H9 (cell line): ENCODE measurements around the gene TNFRSF11A. TPM values are rescaled to one million over a fixed set of nuclear protein-coding genes. Genes with fewer than 3 reads are reported as not detected.

Experiments
- DNase-seq: peaks from one replicate; pipeline ENCODE4 v3.0.0-alpha.2; 2017
- H2AFZ ChIP-seq: one replicate; pipeline ENCODE4 v1.6.1; 2013; ENCODE audit warnings: mild to moderate bottlenecking, low read length, control low read depth, moderate library complexity
- H2AK5ac ChIP-seq: 2 replicates; pipeline ENCODE4 v1.6.1; 2013; ENCODE audit warnings: low read length, control low read depth, mixed read lengths; ENCODE audit not compliant: insufficient read length
- H2BK120ac ChIP-seq: one replicate; pipeline ENCODE4 v1.6.1; 2013; ENCODE audit warnings: low read depth, mild to moderate bottlenecking, low read length, control low read depth, inconsistent platforms; ENCODE audit not compliant: poor library complexity, severe bottlenecking
- H2BK12ac ChIP-seq: 2 replicates; pipeline ENCODE4 v1.6.1; 2013; ENCODE audit warnings: low read length, control low read depth, mixed read lengths, low read depth; ENCODE audit not compliant: insufficient read length
- H2BK15ac ChIP-seq: 2 replicates; pipeline ENCODE4 v1.6.1; 2013; ENCODE audit warnings: low read depth, low read length, control low read depth
- H2BK20ac ChIP-seq: one replicate; pipeline ENCODE4 v1.6.1; 2013; ENCODE audit warnings: low read depth, mild to moderate bottlenecking, low read length, control low read depth, inconsistent platforms; ENCODE audit not compliant: poor library complexity, severe bottlenecking
- H2BK5ac ChIP-seq: 2 replicates; pipeline ENCODE4 v1.6.1; 2013; ENCODE audit warnings: low read length, control low read depth, mixed read lengths; ENCODE audit not compliant: insufficient read length
- H3K14ac ChIP-seq: 2 replicates; pipeline ENCODE4 v1.6.1; 2013; ENCODE audit warnings: low read length, control low read depth; ENCODE audit not compliant: insufficient read depth
- H3K18ac ChIP-seq: 2 replicates; pipeline ENCODE4 v1.6.1; 2013; ENCODE audit warnings: low read depth, mild to moderate bottlenecking, mixed read lengths, low read length, control low read depth; ENCODE audit not compliant: insufficient read length
- H3K23ac ChIP-seq: 2 replicates; pipeline ENCODE4 v1.6.1; 2013; ENCODE audit warnings: low read length, control low read depth, mixed read lengths, low read depth; ENCODE audit not compliant: insufficient read length
- H3K23me2 ChIP-seq: 2 replicates; pipeline ENCODE4 v1.6.1; 2013; ENCODE audit warnings: low read depth, mild to moderate bottlenecking, mixed read lengths, low read length, control low read depth; ENCODE audit not compliant: insufficient read length, poor library complexity, severe bottlenecking
- H3K27ac ChIP-seq: 2 replicates; pipeline ENCODE4 v1.5.1; 2013; ENCODE audit warnings: low read length, control low read depth, mixed read lengths, low read depth; ENCODE audit not compliant: insufficient read length
- H3K27me3 ChIP-seq: 2 replicates; pipeline ENCODE4 v1.6.1; 2013; ENCODE audit warnings: low read length, control low read depth, inconsistent platforms; ENCODE audit not compliant: insufficient read depth
- H3K4ac ChIP-seq: 2 replicates; pipeline ENCODE4 v1.6.1; 2013; ENCODE audit warnings: low read depth, mild to moderate bottlenecking, control low read depth, inconsistent platforms, low read length, moderate library complexity
- H3K4me1 ChIP-seq: 2 replicates; pipeline ENCODE4 v1.6.1; 2013; ENCODE audit warnings: low read length, control low read depth, inconsistent platforms; ENCODE audit not compliant: insufficient read depth
- H3K4me2 ChIP-seq: 2 replicates; pipeline ENCODE4 v1.6.1; 2013; ENCODE audit warnings: low read length, control low read depth, mixed read lengths; ENCODE audit not compliant: insufficient read length, insufficient read depth
- H3K56ac ChIP-seq: 2 replicates; pipeline ENCODE4 v1.6.1; 2013; ENCODE audit warnings: low read depth, mild to moderate bottlenecking, mixed read lengths, low read length, control low read depth; ENCODE audit not compliant: insufficient read length
- H3K79me1 ChIP-seq: 2 replicates; pipeline ENCODE4 v1.6.1; 2013; ENCODE audit warnings: low read depth, mild to moderate bottlenecking, moderate library complexity, low read length, control low read depth, inconsistent platforms; ENCODE audit not compliant: insufficient read depth, poor library complexity, severe bottlenecking
- H3K79me2 ChIP-seq: 2 replicates; pipeline ENCODE4 v1.6.1; 2013; ENCODE audit warnings: low read length, control low read depth, inconsistent platforms; ENCODE audit not compliant: insufficient read depth
- H3K9ac ChIP-seq: 2 replicates; pipeline ENCODE4 v1.6.1; 2013; ENCODE audit warnings: low read length, control low read depth, mixed read lengths; ENCODE audit not compliant: insufficient read length; ENCODE audit errors: extremely low read depth
- H3K9me3 ChIP-seq: one replicate; pipeline ENCODE4 v1.6.1; 2013; ENCODE audit warnings: low read depth, low read length, inconsistent platforms; ENCODE audit not compliant: control insufficient read depth
- H3T11ph ChIP-seq: one replicate; pipeline ENCODE4 v1.6.1; 2013; ENCODE audit warnings: mild to moderate bottlenecking, low read length, control low read depth, inconsistent platforms
- H4K20me1 ChIP-seq: one replicate; pipeline ENCODE4 v1.6.1; 2013; ENCODE audit not compliant: control insufficient read depth, insufficient read length, insufficient read depth
- H4K5ac ChIP-seq: 2 replicates; pipeline ENCODE4 v1.6.1; 2013; ENCODE audit warnings: low read depth, mild to moderate bottlenecking, mixed read lengths, low read length, control low read depth; ENCODE audit not compliant: insufficient read length
- H4K8ac ChIP-seq: replicated peaks from 2 replicates; pipeline ENCODE4 v1.6.1; 2013; ENCODE audit warnings: low read length, control low read depth, mixed read lengths, low read depth; ENCODE audit not compliant: insufficient read length
- H4K91ac ChIP-seq: 2 replicates; pipeline ENCODE4 v1.6.1; 2013; ENCODE audit warnings: low read depth, mild to moderate bottlenecking, moderate library complexity, mixed read lengths, low read length, control low read depth; ENCODE audit not compliant: insufficient read length
- H3K27ac Mint-ChIP-seq, 3 experiments: 2 replicates in 2 of 3; 3 replicates in 1 of 3; pipeline ENCODE4 v1.8.0; 2020 to 2021; ENCODE audit warnings: mixed read lengths in 3 of 3, mild to moderate bottlenecking in 1 of 3, moderate library complexity in 1 of 3
- H3K27me3 Mint-ChIP-seq: 2 replicates; pipeline ENCODE4 v1.8.0; 2021; ENCODE audit warnings: low read depth, mild to moderate bottlenecking, moderate library complexity, mixed read lengths
- H3K36me3 Mint-ChIP-seq, 3 experiments: 2 replicates in 2 of 3; 3 replicates in 1 of 3; pipeline ENCODE4 v1.8.0; 2020 to 2021; ENCODE audit warnings: low read depth in 3 of 3, mixed read lengths in 3 of 3; ENCODE audit not compliant: insufficient read depth in 1 of 3
- H3K4me1 Mint-ChIP-seq, 2 experiments: 2 replicates each; pipeline ENCODE4 v1.8.0; 2020; ENCODE audit warnings: mixed read lengths in 2 of 2
- H3K4me3 Mint-ChIP-seq, 2 experiments: 2 replicates in 1 of 2; 3 replicates in 1 of 2; pipeline ENCODE4 v1.8.0; 2020 to 2021; ENCODE audit warnings: mild to moderate bottlenecking in 2 of 2, mixed read lengths in 2 of 2, moderate library complexity in 1 of 2
- H3K9me3 Mint-ChIP-seq, 2 experiments: 2 replicates in 1 of 2; 3 replicates in 1 of 2; pipeline ENCODE4 v1.8.0; 2020; ENCODE audit warnings: mild to moderate bottlenecking in 2 of 2, mixed read lengths in 2 of 2, moderate library complexity in 1 of 2
- WGBS: extraction: QIAGEN DNeasy Blood & Tissue Kit; methylation state at CpG from one replicate; pipeline ENCODE4 v1.1.7; 2013; ENCODE audit warnings: missing lambda C conversion rate, low lambda C conversion rate, mixed read lengths; ENCODE audit not compliant: insufficient read length; ENCODE audit errors: extremely low coverage; 5-methylcytosine and 5-hydroxymethylcytosine counted together
- total RNA-seq: library from RNA; stranded (reverse); gene quantifications from 2 replicates; pipeline ENCODE4 v1.2.1, GENCODE V29; 2021
- TF ChIP-seq, protein P1 (sequence below): fragments of 200-600 bp; sonication (generic); conservative IDR thresholded peaks from 3 replicates; pipeline ENCODE4 v1.8.0; 2021; ENCODE audit warnings: antibody characterized with exemption, mild to moderate bottlenecking

The TNFRSF11A gene
- total RNA-seq, 1 experiment from 2014 or later, result 7.8 TPM

DNA sequence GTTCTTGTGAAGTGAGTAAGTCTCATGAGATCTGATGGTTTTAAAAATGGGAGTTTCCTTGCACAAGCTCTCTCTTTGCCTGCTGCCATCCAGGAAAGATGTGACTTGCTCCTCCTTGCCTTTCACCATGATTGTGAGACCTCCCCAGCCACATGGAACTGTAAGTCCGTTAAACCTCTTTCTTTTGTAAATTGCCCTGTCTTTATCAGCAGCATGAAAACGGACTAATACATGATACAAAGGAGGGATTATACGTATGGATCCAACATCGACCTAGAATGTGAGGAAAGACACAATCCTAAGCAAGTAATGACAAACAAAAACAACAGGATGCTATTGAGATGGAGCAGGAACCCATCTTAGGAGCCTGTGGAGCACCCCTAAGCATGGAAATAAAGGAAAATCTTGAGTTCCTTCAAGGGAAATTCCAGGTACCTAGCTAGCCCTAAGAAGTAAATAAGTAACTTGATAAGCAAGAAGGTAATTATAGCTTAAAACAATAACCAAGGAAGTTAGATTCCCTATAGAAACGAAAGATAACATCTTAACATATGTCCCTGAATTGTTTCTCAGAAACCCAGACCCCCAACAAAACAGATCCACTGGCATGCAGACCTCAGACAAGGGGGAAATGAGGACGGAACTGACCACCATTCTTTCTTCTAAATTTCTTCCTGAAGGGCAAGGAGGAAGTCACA, 1.5 kb upstream of the TNFRSF11A start:
- peaks cover 0 to 3% of the 10 kb centered on the region in 2 experiments; a peak in 1 of 5 replicates for H3K9me3 Mint-ChIP-seq
- DNase-seq, result no peak
- no peak overlapping the region for H2BK120ac ChIP-seq
- H3K4ac ChIP-seq, result no peak overlapping the region
- H3K27ac ChIP-seq, result no peak overlapping the region
- H3K9ac ChIP-seq, result no peak overlapping the region
- peaks cover 5% of the 10 kb centered on the region; the same call in 1 of the 2 replicates for H3K4me1 ChIP-seq
- no peak overlapping the region for H2BK5ac ChIP-seq
- H4K91ac ChIP-seq, result no peak overlapping the region
- TF ChIP-seq, protein P1, sequence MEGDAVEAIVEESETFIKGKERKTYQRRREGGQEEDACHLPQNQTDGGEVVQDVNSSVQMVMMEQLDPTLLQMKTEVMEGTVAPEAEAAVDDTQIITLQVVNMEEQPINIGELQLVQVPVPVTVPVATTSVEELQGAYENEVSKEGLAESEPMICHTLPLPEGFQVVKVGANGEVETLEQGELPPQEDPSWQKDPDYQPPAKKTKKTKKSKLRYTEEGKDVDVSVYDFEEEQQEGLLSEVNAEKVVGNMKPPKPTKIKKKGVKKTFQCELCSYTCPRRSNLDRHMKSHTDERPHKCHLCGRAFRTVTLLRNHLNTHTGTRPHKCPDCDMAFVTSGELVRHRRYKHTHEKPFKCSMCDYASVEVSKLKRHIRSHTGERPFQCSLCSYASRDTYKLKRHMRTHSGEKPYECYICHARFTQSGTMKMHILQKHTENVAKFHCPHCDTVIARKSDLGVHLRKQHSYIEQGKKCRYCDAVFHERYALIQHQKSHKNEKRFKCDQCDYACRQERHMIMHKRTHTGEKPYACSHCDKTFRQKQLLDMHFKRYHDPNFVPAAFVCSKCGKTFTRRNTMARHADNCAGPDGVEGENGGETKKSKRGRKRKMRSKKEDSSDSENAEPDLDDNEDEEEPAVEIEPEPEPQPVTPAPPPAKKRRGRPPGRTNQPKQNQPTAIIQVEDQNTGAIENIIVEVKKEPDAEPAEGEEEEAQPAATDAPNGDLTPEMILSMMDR, result no peak
- no peak overlapping the region for H2BK12ac ChIP-seq
- no peak overlapping the region for H4K8ac ChIP-seq
- H2BK20ac ChIP-seq, result no peak overlapping the region
- H2BK15ac ChIP-seq, result no peak overlapping the region
- H3K4me3 Mint-ChIP-seq, result peak overlapping the region; percentile 23 to 82
- WGBS, result no CpG with 5 or more reads among the region's 6 CpGs
- H2AFZ ChIP-seq, result no peak overlapping the region
- H3K23ac ChIP-seq, result no peak overlapping the region
- no peak overlapping the region for H2AK5ac ChIP-seq
- H3K18ac ChIP-seq, result no peak overlapping the region
- no peak overlapping the region for H3K56ac ChIP-seq
- H3K79me2 ChIP-seq, result no peaks in the 10 kb centered on the region
- peaks cover 10% of the 10 kb centered on the region; the same call in 1 of the 2 replicates for H3K27me3 ChIP-seq
- peaks cover 20% of the 10 kb centered on the region for H3K23me2 ChIP-seq
- H3K27me3 Mint-ChIP-seq, result peaks cover 68% of the 10 kb centered on the region
- no peak overlapping the region for H3T11ph ChIP-seq
- no peak overlapping the region for H4K5ac ChIP-seq
- no peaks in the 10 kb centered on the region for H4K20me1 ChIP-seq
- peak overlapping the region; percentile 67 for H3K4me2 ChIP-seq
- H3K79me1 ChIP-seq, result no peaks in the 10 kb centered on the region
- H3K4me1 Mint-ChIP-seq, result peaks cover 47 to 57% of the 10 kb centered on the region in 2 experiments
- H3K9me3 ChIP-seq, result no peaks in the 10 kb centered on the region
- no peak overlapping the region for H3K14ac ChIP-seq
- H3K27ac Mint-ChIP-seq, result peak overlapping the region; percentile 49 to 95 (median 92)
- H3K36me3 Mint-ChIP-seq, result no peaks in the 10 kb centered on the region; a peak in 1 of 7 replicates
